WTC11 (cell line): ENCODE results near the gene HSPA4. TPM values are rescaled to one million over a fixed set of nuclear protein-coding genes. Genes with fewer than 3 reads are reported as not detected.

Source experiments
- ATAC-seq: fragments of 200-7000 bp; cut with Tn5 transposase; 2 replicates; pipeline ENCODE4 v1.10.0; 2021; ENCODE audit warnings: mild to moderate bottlenecking, moderate library complexity
- Bru-seq: library from RNA; stranded (reverse); fragments of 400-500 nt; gene quantifications from one replicate; lab custom pipeline; 2021; lab: Mats Ljungman, UMichigan
- CTCF ChIA-PET: fragments of 300-600 bp; sonication (Branson Sonifier 250); formaldehyde crosslinking; loops from one replicate; lab custom pipeline; 2021; ENCODE audit warnings: antibody characterized with exemption; lab: Charles Lee
- POLR2A ChIA-PET: fragments of 350-600 bp; sonication (Branson Sonifier 250); formaldehyde crosslinking; loops from one replicate; lab custom pipeline; 2021; ENCODE audit warnings: antibody characterized with exemption; lab: Charles Lee
- DNase-seq: peaks from one replicate; pipeline ENCODE4 v3.0.0; 2021; ENCODE audit warnings: low spot score
- H3K27ac Mint-ChIP-seq: 2 replicates; pipeline ENCODE4 v1.8.0; 2021; ENCODE audit warnings: mixed read lengths
- H3K27me3 Mint-ChIP-seq: 2 replicates; pipeline ENCODE4 v1.8.0; 2021; ENCODE audit warnings: low read depth, mild to moderate bottlenecking, moderate library complexity, mixed read lengths
- H3K36me3 Mint-ChIP-seq: 2 replicates; pipeline ENCODE4 v1.8.0; 2021; ENCODE audit warnings: mixed read lengths
- H3K4me1 Mint-ChIP-seq: 2 replicates; pipeline ENCODE4 v1.8.0; 2022; ENCODE audit warnings: mixed read lengths
- H3K4me3 Mint-ChIP-seq: 2 replicates; pipeline ENCODE4 v1.8.0; 2021; ENCODE audit warnings: mild to moderate bottlenecking, moderate library complexity, mixed read lengths
- H3K9me3 Mint-ChIP-seq: 2 replicates; pipeline ENCODE4 v1.8.0; 2021; ENCODE audit warnings: mixed read lengths
- CBFB ChIP-seq: sonication (generic); formaldehyde crosslinking; IDR thresholded peaks from 2 replicates; pipeline ENCODE4 v1.8.1; 2022; ENCODE audit warnings: mild to moderate bottlenecking, low read depth, missing genetic modification reagents
- CREM ChIP-seq: sonication (generic); formaldehyde crosslinking; IDR thresholded peaks from 2 replicates; pipeline ENCODE4 v1.8.1; 2022; ENCODE audit warnings: mild to moderate bottlenecking, missing genetic modification reagents, moderate library complexity
- EMX1 ChIP-seq: fragments of 250-450 bp; sonication (Bioruptor Pico); IDR thresholded peaks from 2 replicates; pipeline ENCODE4 v1.8.0; 2021; ENCODE audit warnings: mild to moderate bottlenecking
- FOXJ3 ChIP-seq: sonication (generic); formaldehyde crosslinking; IDR thresholded peaks from 2 replicates; pipeline ENCODE4 v1.9.0; 2021; ENCODE audit warnings: missing genetic modification reagents, mild to moderate bottlenecking, borderline replicate concordance
- FOXP1 ChIP-seq: sonication (generic); formaldehyde crosslinking; IDR thresholded peaks from 2 replicates; pipeline ENCODE4 v1.8.0; 2022; ENCODE audit warnings: missing genetic modification reagents, mild to moderate bottlenecking, moderate library complexity, borderline replicate concordance
- JAZF1 ChIP-seq: fragments of 250-450 bp; sonication (Bioruptor Pico); IDR thresholded peaks from 2 replicates; pipeline ENCODE4 v1.9.0; 2021; ENCODE audit warnings: moderate library complexity, mild to moderate bottlenecking, inconsistent platforms
- KAT7 ChIP-seq: sonication (generic); formaldehyde crosslinking; IDR thresholded peaks from 2 replicates; pipeline ENCODE4 v1.8.1; 2023; ENCODE audit warnings: missing genetic modification reagents, mild to moderate bottlenecking, borderline replicate concordance
- MXD4 ChIP-seq: fragments of 250-450 bp; sonication (Bioruptor Pico); IDR thresholded peaks from 2 replicates; pipeline ENCODE4 v1.8.0; 2021; ENCODE audit warnings: mild to moderate bottlenecking, moderate library complexity, borderline replicate concordance
- PRRX2 ChIP-seq: fragments of 250-450 bp; sonication (Bioruptor Pico); IDR thresholded peaks from 2 replicates; pipeline ENCODE4 v1.8.0; 2021; ENCODE audit warnings: mild to moderate bottlenecking
- SOX15 ChIP-seq: fragments of 250-450 bp; sonication (Bioruptor Pico); IDR thresholded peaks from 2 replicates; pipeline ENCODE4 v1.9.0; 2021; ENCODE audit warnings: mild to moderate bottlenecking
- TCF7 ChIP-seq: sonication (generic); formaldehyde crosslinking; IDR thresholded peaks from 2 replicates; pipeline ENCODE4 v1.8.0; 2022; ENCODE audit warnings: mild to moderate bottlenecking, low read depth, missing genetic modification reagents, moderate library complexity
- ZNF121 ChIP-seq: sonication (generic); formaldehyde crosslinking; IDR thresholded peaks from 2 replicates; pipeline ENCODE4 v1.8.0; 2023; ENCODE audit warnings: missing genetic modification reagents
- ZNF423 ChIP-seq: fragments of 250-450 bp; sonication (Bioruptor Pico); IDR thresholded peaks from 2 replicates; pipeline ENCODE4 v2.1.2; 2022; ENCODE audit warnings: mild to moderate bottlenecking, moderate library complexity
- long read RNA-seq, 3 experiments: library from RNA in 1 of 3; library from capped mRNA in 1 of 3; library from polyadenylated mRNA in 1 of 3; unstranded in 2 of 3; stranded (forward) in 1 of 3; transcript quantifications; one replicate each; pipeline ENCODE4 v2.0.0, GENCODE V29; 2021
- total RNA-seq: library from RNA; stranded (reverse); gene quantifications from 3 replicates; pipeline ENCODE4 v1.2.3, GENCODE V29; 2021
- TF ChIP-seq, protein P1 (sequence below): fragments of 250-450 bp; sonication (Bioruptor Pico); IDR thresholded peaks from 2 replicates; pipeline ENCODE4 v1.9.0; 2021; ENCODE audit warnings: moderate library complexity, mild to moderate bottlenecking, inconsistent platforms, borderline replicate concordance
- TF ChIP-seq, protein P2 (sequence below): sonication (generic); formaldehyde crosslinking; IDR thresholded peaks from 2 replicates; pipeline ENCODE4 v1.8.1; 2022; ENCODE audit warnings: low read depth, missing genetic modification reagents, borderline replicate concordance
- TF ChIP-seq, protein P3 (sequence below): fragments of 250-450 bp; sonication (Bioruptor Pico); conservative IDR thresholded peaks from 2 replicates; pipeline ENCODE4 v1.9.0; 2021; ENCODE audit warnings: mild to moderate bottlenecking
- TF ChIP-seq, protein P4 (sequence below): sonication (generic); formaldehyde crosslinking; IDR thresholded peaks from 2 replicates; pipeline ENCODE4 v1.8.0; 2022; ENCODE audit warnings: mild to moderate bottlenecking, missing genetic modification reagents
- TF ChIP-seq, protein P5 (sequence below): fragments of 250-450 bp; sonication (Bioruptor Pico); IDR thresholded peaks from 2 replicates; pipeline ENCODE4 v1.9.0; 2021; ENCODE audit warnings: mild to moderate bottlenecking, borderline replicate concordance
- TF ChIP-seq, protein P6 (sequence below): sonication (generic); formaldehyde crosslinking; IDR thresholded peaks from 2 replicates; pipeline ENCODE4 v1.8.1; 2022; ENCODE audit warnings: missing genetic modification reagents, borderline replicate concordance
- TF ChIP-seq, protein P7 (sequence below): sonication (generic); formaldehyde crosslinking; IDR thresholded peaks from 2 replicates; pipeline ENCODE4 v1.8.1; 2023; ENCODE audit warnings: mild to moderate bottlenecking, missing genetic modification reagents, moderate library complexity
- TF ChIP-seq, protein P8 (sequence below): sonication (generic); formaldehyde crosslinking; conservative IDR thresholded peaks from 2 replicates; pipeline ENCODE4 v1.8.1; 2022; ENCODE audit warnings: mild to moderate bottlenecking, missing genetic modification reagents

The HSPA4 gene
- total RNA-seq (316 to 363 TPM (median 335 TPM) in 3 replicates), Bru-seq, nascent RNA (percentile 94 among the genes with signal in this experiment)
- long read RNA-seq, experiment 1, full-length matches to known transcripts: 1,081 of 1,301 reads
- long read RNA-seq, experiment 1, partial matches to known transcripts: 111 of 1,301 reads
- long read RNA-seq, experiment 1, other reads (novel, unspliced or antisense): 109 of 1,301 reads
- long read RNA-seq, experiment 2, full-length matches to known transcripts: 162 of 489 reads
- long read RNA-seq, experiment 2, partial matches to known transcripts: 171 of 489 reads
- long read RNA-seq, experiment 2, other reads (novel, unspliced or antisense): 156 of 489 reads
- long read RNA-seq, experiment 3, full-length matches to known transcripts: 152 of 229 reads
- long read RNA-seq, experiment 3, partial matches to known transcripts: 59 of 229 reads
- long read RNA-seq, experiment 3, other reads (novel, unspliced or antisense): 18 of 229 reads

DNA sequence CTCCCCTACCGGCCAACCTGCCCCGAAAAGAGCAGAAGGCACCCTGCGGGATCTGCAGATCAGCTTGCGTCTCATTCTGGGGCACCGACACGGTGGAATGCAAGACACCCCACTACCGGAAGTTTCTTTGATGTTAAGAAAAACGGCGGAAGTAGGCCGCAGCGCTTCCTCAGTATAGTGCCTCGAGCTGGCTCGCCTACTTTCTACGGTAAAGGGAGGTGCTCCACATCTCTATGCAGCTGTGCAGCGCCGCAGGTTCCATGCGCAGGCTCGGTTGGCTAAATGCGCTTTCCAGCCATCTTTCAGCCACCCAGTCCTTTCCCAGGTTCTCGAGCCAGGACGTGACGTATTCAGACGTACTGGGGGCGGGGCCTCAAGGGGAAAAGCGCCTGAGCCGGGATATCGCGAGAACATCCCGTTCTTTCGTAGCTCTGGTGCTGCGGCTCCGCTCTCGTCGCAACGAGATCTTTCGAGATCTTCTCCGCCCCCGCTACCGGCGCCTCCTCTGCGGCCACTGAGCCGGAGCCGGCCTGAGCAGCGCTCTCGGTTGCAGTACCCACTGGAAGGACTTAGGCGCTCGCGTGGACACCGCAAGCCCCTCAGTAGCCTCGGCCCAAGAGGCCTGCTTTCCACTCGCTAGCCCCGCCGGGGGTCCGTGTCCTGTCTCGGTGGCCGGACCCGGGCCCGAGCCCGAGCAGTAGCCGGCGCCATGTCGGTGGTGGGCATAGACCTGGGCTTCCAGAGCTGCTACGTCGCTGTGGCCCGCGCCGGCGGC is at the start of gene HSPA4:
HSPA4 (plus strand) TSS at position 472 of the 775 bp plus-strand sequence; CDS start at position 710, 238 bp downstream.
- ChIA-PET CTCF (interaction anchor here (1.0 to 1.5 kb wide), 4 partner anchors 18 to 945 kb away, joined by 3 to 4 read pairs (median 4); no protein-coding TSS in a partner anchor), POLR2A (interaction anchor here (0.6 to 2.2 kb wide), 13 partner anchors 8 to 229 kb away, joined by 3 to 22 read pairs (median 5); partner anchors contain the start of gene AFF4)
- Mint-ChIP-seq H3K4me1 (peaks cover 51% of the 10 kb centered on the region), H3K36me3 (peaks cover 12% of the 10 kb centered on the region), H3K27me3 (no peaks in the 10 kb centered on the region), H3K9me3 (peaks cover 8% of the 10 kb centered on the region), H3K27ac (peak within 1 kb of the TSS; percentile 100), H3K4me3 (peak within 1 kb of the TSS; percentile 89)
- ATAC-seq (peak; percentile 82), DNase-seq (peak; percentile 98)
- TF ChIP-seq TCF7 (CRISPR knock-in tag) (0 out of 2 replicates have a peak, but pooled peaks have one; percentile 9), FOXJ3 (no peak), EMX1 (no peak), ZNF423 (CRISPR knock-in tag) (no peak), ZNF121 (CRISPR knock-in tag) (no peak), SOX15 (no peak), PRRX2 (no peak), KAT7 (peak; percentile 42; the same call in 1 of the 2 replicates), MXD4 (no peak), CREM (peak; percentile 80), FOXP1 (CRISPR knock-in tag) (no peak), JAZF1 (no peak), CBFB (no peak)
- TF ChIP-seq, protein P1, sequence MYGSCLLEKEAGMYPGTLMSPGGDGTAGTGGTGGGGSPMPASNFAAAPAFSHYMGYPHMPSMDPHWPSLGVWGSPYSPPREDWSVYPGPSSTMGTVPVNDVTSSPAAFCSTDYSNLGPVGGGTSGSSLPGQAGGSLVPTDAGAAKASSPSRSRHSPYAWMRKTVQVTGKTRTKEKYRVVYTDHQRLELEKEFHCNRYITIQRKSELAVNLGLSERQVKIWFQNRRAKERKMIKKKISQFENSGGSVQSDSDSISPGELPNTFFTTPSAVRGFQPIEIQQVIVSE (CRISPR knock-in tag): no peak
- TF ChIP-seq, protein P2, sequence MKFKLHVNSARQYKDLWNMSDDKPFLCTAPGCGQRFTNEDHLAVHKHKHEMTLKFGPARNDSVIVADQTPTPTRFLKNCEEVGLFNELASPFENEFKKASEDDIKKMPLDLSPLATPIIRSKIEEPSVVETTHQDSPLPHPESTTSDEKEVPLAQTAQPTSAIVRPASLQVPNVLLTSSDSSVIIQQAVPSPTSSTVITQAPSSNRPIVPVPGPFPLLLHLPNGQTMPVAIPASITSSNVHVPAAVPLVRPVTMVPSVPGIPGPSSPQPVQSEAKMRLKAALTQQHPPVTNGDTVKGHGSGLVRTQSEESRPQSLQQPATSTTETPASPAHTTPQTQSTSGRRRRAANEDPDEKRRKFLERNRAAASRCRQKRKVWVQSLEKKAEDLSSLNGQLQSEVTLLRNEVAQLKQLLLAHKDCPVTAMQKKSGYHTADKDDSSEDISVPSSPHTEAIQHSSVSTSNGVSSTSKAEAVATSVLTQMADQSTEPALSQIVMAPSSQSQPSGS (CRISPR knock-in tag): no peak
- TF ChIP-seq, protein P3, sequence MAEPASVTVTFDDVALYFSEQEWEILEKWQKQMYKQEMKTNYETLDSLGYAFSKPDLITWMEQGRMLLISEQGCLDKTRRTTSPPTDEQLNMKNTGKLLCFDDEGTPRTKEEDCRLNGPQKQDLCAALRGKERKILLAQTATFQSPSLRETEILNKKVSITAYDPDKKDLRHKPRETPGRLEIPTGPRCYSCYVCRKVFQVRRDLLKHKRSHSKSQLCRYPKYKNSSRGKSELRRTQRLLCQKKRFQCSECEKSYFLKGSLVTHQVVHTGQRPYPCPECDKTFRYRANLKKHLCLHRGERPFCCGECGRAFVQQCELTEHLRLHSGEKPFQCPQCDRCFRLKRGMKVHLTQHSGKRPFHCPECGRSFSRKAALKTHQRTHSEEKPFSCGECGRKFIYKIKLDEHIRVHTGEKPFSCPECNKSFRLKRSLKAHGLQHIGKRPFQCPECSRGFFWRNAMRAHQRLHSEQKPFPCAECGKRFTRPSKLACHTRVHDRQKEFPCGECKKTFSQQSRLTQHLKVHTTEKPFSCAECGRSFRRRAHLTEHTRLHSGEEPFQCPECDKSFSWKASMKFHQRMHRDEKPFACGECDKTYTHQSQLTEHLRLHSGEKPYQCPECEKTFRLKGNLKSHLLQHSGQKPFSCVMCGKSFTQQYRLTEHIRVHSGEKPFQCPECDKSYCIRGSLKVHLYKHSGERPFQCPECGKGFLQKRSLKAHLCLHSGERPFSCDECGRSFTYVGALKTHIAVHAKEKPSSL (CRISPR knock-in tag): no peak
- TF ChIP-seq, protein P4, sequence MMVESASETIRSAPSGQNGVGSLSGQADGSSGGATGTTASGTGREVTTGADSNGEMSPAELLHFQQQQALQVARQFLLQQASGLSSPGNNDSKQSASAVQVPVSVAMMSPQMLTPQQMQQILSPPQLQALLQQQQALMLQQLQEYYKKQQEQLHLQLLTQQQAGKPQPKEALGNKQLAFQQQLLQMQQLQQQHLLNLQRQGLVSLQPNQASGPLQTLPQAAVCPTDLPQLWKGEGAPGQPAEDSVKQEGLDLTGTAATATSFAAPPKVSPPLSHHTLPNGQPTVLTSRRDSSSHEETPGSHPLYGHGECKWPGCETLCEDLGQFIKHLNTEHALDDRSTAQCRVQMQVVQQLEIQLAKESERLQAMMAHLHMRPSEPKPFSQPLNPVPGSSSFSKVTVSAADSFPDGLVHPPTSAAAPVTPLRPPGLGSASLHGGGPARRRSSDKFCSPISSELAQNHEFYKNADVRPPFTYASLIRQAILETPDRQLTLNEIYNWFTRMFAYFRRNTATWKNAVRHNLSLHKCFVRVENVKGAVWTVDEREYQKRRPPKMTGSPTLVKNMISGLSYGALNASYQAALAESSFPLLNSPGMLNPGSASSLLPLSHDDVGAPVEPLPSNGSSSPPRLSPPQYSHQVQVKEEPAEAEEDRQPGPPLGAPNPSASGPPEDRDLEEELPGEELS (CRISPR knock-in tag): peak; percentile 68; the same call in 1 of the 2 replicates
- TF ChIP-seq, protein P5, sequence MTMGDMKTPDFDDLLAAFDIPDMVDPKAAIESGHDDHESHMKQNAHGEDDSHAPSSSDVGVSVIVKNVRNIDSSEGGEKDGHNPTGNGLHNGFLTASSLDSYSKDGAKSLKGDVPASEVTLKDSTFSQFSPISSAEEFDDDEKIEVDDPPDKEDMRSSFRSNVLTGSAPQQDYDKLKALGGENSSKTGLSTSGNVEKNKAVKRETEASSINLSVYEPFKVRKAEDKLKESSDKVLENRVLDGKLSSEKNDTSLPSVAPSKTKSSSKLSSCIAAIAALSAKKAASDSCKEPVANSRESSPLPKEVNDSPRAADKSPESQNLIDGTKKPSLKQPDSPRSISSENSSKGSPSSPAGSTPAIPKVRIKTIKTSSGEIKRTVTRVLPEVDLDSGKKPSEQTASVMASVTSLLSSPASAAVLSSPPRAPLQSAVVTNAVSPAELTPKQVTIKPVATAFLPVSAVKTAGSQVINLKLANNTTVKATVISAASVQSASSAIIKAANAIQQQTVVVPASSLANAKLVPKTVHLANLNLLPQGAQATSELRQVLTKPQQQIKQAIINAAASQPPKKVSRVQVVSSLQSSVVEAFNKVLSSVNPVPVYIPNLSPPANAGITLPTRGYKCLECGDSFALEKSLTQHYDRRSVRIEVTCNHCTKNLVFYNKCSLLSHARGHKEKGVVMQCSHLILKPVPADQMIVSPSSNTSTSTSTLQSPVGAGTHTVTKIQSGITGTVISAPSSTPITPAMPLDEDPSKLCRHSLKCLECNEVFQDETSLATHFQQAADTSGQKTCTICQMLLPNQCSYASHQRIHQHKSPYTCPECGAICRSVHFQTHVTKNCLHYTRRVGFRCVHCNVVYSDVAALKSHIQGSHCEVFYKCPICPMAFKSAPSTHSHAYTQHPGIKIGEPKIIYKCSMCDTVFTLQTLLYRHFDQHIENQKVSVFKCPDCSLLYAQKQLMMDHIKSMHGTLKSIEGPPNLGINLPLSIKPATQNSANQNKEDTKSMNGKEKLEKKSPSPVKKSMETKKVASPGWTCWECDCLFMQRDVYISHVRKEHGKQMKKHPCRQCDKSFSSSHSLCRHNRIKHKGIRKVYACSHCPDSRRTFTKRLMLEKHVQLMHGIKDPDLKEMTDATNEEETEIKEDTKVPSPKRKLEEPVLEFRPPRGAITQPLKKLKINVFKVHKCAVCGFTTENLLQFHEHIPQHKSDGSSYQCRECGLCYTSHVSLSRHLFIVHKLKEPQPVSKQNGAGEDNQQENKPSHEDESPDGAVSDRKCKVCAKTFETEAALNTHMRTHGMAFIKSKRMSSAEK (CRISPR knock-in tag): no peak
- TF ChIP-seq, protein P6, sequence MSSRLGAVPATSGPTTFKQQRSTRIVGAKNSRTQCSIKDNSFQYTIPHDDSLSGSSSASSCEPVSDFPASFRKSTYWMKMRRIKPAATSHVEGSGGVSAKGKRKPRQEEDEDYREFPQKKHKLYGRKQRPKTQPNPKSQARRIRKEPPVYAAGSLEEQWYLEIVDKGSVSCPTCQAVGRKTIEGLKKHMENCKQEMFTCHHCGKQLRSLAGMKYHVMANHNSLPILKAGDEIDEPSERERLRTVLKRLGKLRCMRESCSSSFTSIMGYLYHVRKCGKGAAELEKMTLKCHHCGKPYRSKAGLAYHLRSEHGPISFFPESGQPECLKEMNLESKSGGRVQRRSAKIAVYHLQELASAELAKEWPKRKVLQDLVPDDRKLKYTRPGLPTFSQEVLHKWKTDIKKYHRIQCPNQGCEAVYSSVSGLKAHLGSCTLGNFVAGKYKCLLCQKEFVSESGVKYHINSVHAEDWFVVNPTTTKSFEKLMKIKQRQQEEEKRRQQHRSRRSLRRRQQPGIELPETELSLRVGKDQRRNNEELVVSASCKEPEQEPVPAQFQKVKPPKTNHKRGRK (CRISPR knock-in tag): no peak
- TF ChIP-seq, protein P7, sequence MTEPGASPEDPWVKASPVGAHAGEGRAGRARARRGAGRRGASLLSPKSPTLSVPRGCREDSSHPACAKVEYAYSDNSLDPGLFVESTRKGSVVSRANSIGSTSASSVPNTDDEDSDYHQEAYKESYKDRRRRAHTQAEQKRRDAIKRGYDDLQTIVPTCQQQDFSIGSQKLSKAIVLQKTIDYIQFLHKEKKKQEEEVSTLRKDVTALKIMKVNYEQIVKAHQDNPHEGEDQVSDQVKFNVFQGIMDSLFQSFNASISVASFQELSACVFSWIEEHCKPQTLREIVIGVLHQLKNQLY (CRISPR knock-in tag): no peak
- TF ChIP-seq, protein P8, sequence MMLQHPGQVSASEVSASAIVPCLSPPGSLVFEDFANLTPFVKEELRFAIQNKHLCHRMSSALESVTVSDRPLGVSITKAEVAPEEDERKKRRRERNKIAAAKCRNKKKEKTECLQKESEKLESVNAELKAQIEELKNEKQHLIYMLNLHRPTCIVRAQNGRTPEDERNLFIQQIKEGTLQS (CRISPR knock-in tag): no peak
